Type B pancreatic cell (in vitro differentiated cells): ENCODE data around the gene SNORC. TPM values are rescaled to one million over a fixed set of nuclear protein-coding genes. Genes with fewer than 3 reads are reported as not detected.

Experiments used
- DNase-seq: peaks from one replicate; pipeline ENCODE4 v3.0.0; 2021; ENCODE audit warnings: mixed read lengths; ENCODE audit not compliant: unreplicated experiment; ENCODE audit errors: extremely low spot score
- H3K27ac Mint-ChIP-seq: 2 replicates; pipeline ENCODE4 v1.8.0; 2021; ENCODE audit warnings: mild to moderate bottlenecking, mixed read lengths
- H3K27me3 Mint-ChIP-seq: 2 replicates; pipeline ENCODE4 v1.8.0; 2021; ENCODE audit warnings: mixed read lengths
- H3K36me3 Mint-ChIP-seq: 2 replicates; pipeline ENCODE4 v1.8.0; 2021; ENCODE audit warnings: mixed read lengths
- H3K4me1 Mint-ChIP-seq: one replicate; pipeline ENCODE4 v1.8.0; 2021; ENCODE audit warnings: mixed read lengths; ENCODE audit not compliant: unreplicated experiment
- H3K4me3 Mint-ChIP-seq: 2 replicates; pipeline ENCODE4 v1.8.0; 2021; ENCODE audit warnings: mild to moderate bottlenecking, mixed read lengths
- H3K9me3 Mint-ChIP-seq: 2 replicates; pipeline ENCODE4 v1.8.0; 2021; ENCODE audit warnings: mixed read lengths
- total RNA-seq: library from RNA; stranded (reverse); gene quantifications from 2 replicates; pipeline ENCODE4 v1.2.1, GENCODE V29; 2021; ENCODE audit warnings: low replicate concordance
- TF ChIP-seq, protein P1 (sequence below): fragments of 200-600 bp; sonication (generic); conservative IDR thresholded peaks from 2 replicates; pipeline ENCODE4 v1.5.0; 2021; ENCODE audit warnings: antibody characterized with exemption, mild to moderate bottlenecking

The SNORC gene
- total RNA-seq, 1 donor from 2014 or later, result 7.1 TPM

DNA sequence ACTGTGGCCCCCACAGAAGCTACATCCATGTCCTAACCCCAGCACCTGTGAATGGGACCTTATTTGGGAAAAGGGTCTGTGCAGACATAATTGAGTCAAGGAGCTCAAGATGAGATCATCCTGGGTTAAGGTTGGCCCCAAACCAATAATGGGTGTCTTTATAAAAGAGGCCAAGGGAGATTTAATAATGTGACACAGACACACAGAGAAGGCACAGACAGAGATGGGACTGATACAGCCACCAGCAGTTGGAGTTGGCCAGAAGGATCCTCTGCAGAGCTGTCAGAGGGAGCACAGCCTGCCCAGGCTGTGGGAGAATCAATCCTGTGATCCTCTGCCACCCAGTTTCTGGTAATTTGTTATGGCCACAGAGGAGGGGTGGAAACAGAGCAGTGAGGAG, 26.0 kb downstream of the SNORC start:
- H3K36me3 Mint-ChIP-seq, result no peaks in the 10 kb centered on the region

DNA sequence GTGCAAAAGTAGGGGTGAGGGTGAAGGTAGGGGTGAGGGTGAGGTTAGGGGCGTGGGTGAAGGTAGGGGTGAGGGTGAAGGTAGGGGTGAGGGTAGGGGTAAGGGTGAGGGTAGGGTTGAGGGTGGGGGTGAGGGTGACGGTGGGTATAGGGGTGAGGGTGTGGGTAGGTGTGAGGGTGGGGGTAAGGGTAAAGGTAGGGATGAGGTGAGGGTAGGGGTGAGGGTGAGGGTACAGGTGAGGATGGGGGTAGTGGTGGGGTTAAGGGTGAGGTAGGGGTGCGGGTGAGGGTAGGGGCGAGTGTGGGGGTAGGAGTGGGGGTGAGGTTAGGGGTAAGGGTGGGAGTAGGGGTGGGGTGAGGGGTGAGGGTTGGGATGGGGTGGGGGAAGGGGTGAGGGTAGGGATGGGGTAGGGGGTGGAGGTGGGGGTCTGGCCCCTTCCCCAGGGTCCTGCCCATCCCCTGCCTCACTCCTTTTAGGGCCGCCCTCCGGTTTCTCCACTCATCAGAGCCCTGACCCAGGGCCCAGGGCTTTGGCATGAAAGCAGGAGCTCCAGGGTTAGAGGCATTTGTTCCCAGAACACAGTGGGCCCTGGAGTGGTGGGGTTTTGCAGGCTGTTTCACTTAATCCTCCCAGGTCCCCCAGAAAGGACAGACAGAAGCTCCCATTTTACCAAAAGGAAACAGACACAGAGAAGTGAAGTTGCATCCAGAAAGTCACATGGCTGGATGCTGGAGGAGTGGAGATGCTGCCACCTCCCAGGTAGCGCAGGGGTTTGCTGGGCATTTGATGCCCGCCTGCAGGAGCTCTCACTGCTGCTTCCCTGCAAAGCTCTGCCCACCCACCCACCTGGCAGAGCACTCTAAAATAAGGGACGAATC, 26.9 kb downstream of the SNORC start:
- H3K36me3 Mint-ChIP-seq, result no peaks in the 10 kb centered on the region
- DNase-seq, result no peak
- TF ChIP-seq, protein P1, sequence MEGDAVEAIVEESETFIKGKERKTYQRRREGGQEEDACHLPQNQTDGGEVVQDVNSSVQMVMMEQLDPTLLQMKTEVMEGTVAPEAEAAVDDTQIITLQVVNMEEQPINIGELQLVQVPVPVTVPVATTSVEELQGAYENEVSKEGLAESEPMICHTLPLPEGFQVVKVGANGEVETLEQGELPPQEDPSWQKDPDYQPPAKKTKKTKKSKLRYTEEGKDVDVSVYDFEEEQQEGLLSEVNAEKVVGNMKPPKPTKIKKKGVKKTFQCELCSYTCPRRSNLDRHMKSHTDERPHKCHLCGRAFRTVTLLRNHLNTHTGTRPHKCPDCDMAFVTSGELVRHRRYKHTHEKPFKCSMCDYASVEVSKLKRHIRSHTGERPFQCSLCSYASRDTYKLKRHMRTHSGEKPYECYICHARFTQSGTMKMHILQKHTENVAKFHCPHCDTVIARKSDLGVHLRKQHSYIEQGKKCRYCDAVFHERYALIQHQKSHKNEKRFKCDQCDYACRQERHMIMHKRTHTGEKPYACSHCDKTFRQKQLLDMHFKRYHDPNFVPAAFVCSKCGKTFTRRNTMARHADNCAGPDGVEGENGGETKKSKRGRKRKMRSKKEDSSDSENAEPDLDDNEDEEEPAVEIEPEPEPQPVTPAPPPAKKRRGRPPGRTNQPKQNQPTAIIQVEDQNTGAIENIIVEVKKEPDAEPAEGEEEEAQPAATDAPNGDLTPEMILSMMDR, result no peak
- no peak overlapping the region for H3K27ac Mint-ChIP-seq
- no peaks in the 10 kb centered on the region for H3K9me3 Mint-ChIP-seq
- no peak overlapping the region for H3K4me3 Mint-ChIP-seq
- no peaks in the 10 kb centered on the region for H3K27me3 Mint-ChIP-seq
- no peaks in the 10 kb centered on the region for H3K4me1 Mint-ChIP-seq

More for the DNA sequence above, 26.0 kb downstream of the SNORC start:
- Mint-ChIP-seq H3K27ac (no peak overlapping the region), H3K4me1 (peaks cover 2% of the 10 kb centered on the region), H3K4me3 (no peak overlapping the region), H3K9me3 (no peaks in the 10 kb centered on the region), H3K27me3 (no peaks in the 10 kb centered on the region)
- TF ChIP-seq, protein P1, result no peak
- DNase-seq, result no peak

GRCh38 chr2:232897598-232898408, 27.7 kb downstream of the SNORC start:
- TF ChIP-seq, protein P1, result no peak
- Mint-ChIP-seq H3K4me1 (no peaks in the 10 kb centered on the region), H3K36me3 (no peaks in the 10 kb centered on the region), H3K9me3 (no peaks in the 10 kb centered on the region), H3K4me3 (no peak overlapping the region), H3K27ac (no peak overlapping the region), H3K27me3 (no peaks in the 10 kb centered on the region)
- DNase-seq, result no peak

- Mint-ChIP-seq H3K4me3 (no peak overlapping the region), H3K9me3 (no peaks in the 10 kb centered on the region), H3K27me3 (no peaks in the 10 kb centered on the region)
These were observed 28.8 kb downstream of the SNORC start for GRCh38 chr2:232898592-232899543.

More at GRCh38 chr2:232898592-232899543, 28.8 kb downstream of the SNORC start:
- H3K27ac Mint-ChIP-seq, result no peak overlapping the region
- no peaks in the 10 kb centered on the region for H3K36me3 Mint-ChIP-seq
- TF ChIP-seq, protein P1, result no peak
- H3K4me1 Mint-ChIP-seq, result no peaks in the 10 kb centered on the region
- no peak for DNase-seq
